ENCODE results near the gene NFYB. TPM values are rescaled to one million over a fixed set of nuclear protein-coding genes. Genes with fewer than 3 reads are reported as not detected.
A peak's percentile ranks its signal among the peaks of the same experiment; 100 is the strongest.
"Not testable (repeated sequence)": the region's sequence is repeated elsewhere in the genome, so short reads cannot be mapped to it uniquely, and the experiment has no call there.

Gene NFYB
- total RNA-seq, 1 experiment from 2014 or later, result 8.8 TPM

- not testable (repeated sequence) for DNase-seq (ENCODE audit: low spot score)
These were observed 25.0 kb upstream of the NFYB start for GRCh38 chr12:104163028-104163427.

DNA sequence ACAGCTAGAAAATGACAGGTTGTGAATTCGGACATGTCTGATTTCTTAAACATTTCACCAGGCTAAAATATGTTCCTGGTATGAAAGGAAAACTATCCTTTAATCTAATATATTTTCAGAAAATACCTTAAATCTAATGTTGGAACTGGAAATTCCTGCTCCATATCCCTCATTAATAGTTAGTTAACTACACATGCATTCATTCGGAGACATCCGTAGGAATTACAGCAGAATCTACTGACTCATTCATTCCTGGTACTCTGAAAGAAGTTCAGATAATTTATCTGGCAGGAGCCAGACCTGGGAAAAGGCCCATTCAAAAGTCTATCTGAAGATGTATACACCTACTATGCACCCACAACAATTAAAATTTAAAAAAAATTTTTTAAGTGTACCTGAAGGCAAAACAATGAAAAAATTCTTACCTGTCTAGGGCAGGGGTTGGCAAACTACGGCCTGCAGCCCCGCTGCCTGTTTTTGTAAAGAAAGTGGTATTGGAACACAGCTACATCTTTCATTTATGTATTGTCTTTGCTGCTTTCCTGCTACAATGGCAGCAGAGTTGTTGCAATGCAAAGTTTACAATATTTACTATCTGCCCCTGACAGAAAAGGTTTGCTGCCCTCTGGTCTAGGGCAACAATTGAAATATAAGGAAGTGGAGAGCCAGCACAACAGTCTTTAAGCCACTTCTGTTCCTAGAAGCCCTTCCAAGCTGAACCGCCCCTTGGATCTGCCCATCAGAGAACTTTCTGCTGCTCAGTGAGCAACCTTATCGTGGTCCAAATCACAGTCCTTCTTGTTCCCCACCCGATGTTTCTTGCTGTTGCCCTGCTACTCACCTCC, 17.9 kb upstream of the NFYB start:
- DNase-seq (ENCODE audit: low spot score), result no peak

DNA sequence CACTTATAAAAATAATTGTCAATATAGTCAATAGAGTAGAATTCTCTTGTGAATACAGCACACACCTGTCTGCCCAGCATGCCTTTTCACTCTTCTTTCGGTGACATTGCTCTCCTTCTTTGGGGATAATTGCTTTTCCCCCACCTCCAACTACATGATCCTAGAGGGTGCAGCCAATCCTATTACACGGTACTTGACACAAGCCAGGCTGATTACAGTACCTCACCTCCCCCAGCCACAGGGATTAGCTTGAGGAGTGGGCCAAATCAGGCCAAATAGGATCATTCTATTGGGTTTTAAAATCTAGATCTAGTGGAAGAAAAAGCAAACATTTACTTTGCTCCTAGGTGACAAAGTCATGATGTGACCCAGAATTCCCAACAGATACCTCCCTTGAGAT, 16.8 kb upstream of the NFYB start:
- no peak for DNase-seq (ENCODE audit: low spot score)

DNA sequence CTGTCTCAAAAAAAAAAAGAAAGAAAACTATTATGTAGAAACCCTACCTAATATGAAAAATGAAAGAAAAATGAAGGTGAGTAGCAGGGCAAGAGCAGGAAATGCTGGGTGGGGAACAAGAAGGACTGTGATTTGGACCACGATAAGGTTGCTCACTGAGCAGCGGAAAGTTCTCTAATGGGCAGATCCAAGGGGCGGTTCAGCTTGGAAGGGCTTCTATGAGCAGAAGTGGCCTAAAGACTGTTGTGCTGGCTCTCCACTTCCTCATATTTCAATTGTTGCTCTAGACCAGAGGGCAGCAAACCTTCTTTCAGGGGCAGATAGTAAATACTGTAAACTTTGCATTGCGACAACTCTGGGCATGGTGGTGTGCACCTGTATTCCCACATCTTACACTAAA, 16.3 kb upstream of the NFYB start:
- DNase-seq (ENCODE audit: low spot score), result peak; percentile 75

DNA sequence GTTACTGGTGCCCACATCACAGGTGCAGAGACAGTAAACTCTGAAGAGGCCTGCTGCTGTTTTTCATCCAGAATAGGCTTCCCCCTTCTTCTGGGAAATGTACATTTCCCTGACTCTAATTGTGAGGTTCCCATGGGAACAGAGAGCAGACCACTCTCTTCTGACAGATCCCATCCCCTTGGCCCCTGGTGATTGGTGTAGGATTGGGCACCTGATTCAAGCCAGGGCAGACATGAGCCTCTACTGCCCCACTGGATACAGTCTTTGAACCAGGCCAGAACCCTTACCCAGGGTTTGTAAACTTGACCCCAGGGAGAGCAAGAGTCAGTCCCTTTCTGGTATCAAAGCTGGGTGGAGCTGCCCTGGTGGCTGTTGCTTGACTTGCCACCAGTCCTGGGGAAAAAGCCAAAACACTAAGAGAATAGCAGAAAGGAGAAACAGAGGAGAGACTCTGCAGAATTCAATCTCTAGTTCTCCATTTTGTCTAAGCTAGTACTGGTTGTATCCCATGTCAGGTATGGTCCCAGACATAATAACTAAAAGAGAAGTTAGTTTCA, 14.8 kb upstream of the NFYB start:
- no peak for DNase-seq (ENCODE audit: low spot score)

GRCh38 chr12:104150416-104150815, 12.4 kb upstream of the NFYB start:
- no peak for DNase-seq (ENCODE audit: low spot score)

- no peak for DNase-seq (ENCODE audit: low spot score)
These were observed 9.3 kb upstream of the NFYB start for GRCh38 chr12:104147346-104147745.

GRCh38 chr12:104143918-104144317, 5.9 kb upstream of the NFYB start:
- DNase-seq (ENCODE audit: low spot score), result no peak

- no peak for DNase-seq (ENCODE audit: low spot score)
These were observed 5.0 kb upstream of the NFYB start for GRCh38 chr12:104143002-104143401.

- DNase-seq (ENCODE audit: low spot score), result no peak
These were observed 4.5 kb upstream of the NFYB start for GRCh38 chr12:104142543-104142942.

- no peak for DNase-seq (ENCODE audit: low spot score)
These were observed 765 bp upstream of the NFYB start for GRCh38 chr12:104138797-104139152.

DNA sequence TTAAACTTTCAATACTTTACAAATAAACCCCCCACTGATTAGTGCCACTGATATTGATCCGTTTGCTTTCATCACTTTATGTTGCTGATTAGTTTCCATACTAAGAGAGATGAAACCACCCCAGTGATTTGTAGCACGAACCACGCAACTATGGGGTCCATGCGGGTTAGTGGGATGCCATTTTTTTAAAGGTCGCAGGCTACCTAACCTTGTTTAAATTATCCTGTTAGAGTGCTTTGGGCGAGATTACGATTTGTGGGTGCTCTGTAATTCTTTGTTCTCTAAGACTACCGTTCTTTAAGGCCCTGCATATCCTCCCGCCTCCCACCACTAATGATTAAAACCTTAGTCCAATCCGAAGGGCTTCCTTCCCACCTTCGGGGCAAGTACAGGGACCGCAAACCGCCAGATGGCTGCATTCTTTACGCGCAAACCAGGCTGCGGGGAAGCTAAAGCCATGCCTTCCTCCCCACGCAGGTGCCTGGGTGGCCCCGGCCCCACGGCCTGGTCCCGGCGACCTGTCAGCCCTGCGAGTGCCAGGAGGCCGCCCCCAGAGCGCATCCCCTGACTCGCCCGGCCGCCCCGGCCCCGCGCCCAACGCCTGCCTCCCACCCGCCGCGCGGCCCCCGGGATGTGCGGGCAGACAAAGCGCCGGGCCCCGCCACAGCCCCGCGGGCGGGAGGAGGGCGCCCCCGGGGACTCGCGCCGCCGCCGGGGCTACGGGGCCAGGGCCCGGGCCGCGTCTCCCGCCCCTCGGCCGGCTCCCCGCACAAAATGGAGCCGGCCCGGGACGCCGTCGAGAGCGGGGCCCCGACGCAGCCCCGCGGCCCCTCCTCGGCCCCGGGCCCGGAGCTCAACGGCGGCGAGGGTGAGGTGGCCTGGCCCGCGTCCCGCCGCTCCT, 759 bp downstream of the NFYB start:
- peak; percentile 66 for DNase-seq (ENCODE audit: low spot score)

- DNase-seq (ENCODE audit: low spot score), result peak; percentile 27
These were observed 1.4 kb downstream of the NFYB start for GRCh38 chr12:104136577-104136976.

GRCh38 chr12:104134882-104135281, 3.1 kb downstream of the NFYB start:
- no peak for DNase-seq (ENCODE audit: low spot score)

GRCh38 chr12:104133866-104134265, 4.1 kb downstream of the NFYB start:
- DNase-seq (ENCODE audit: low spot score), result no peak

- no peak for DNase-seq (ENCODE audit: low spot score)
These were observed 4.7 kb downstream of the NFYB start for GRCh38 chr12:104133321-104133720.

DNA sequence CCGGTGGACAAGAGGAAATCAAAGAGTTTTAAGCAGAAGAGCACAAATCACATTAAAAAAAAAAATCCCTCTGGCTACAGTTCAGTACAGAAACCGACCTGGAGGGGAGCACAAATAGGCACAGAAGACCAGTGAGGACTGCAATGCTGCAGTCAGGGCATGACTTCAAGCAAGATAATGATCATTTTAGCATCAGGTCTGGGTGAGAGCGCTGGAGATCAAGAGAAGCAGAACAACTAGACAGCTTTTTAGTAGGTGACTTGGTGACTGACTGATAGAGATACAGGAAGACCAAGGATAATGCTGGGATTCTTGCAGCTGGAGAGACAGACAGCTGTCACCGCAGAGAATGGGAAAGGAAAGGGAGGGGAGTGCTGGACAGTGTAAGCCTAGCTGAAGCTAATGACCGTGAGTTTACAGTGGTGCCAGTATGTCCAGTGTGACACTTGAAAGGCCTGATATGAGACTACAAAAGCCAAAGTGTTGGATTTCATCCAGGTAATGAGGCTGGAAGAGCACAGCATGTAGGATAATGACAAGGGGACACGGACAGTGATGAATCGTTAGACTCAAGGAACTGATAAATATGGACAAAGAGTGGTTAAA, 5.6 kb downstream of the NFYB start:
- DNase-seq (ENCODE audit: low spot score), result no peak

DNA sequence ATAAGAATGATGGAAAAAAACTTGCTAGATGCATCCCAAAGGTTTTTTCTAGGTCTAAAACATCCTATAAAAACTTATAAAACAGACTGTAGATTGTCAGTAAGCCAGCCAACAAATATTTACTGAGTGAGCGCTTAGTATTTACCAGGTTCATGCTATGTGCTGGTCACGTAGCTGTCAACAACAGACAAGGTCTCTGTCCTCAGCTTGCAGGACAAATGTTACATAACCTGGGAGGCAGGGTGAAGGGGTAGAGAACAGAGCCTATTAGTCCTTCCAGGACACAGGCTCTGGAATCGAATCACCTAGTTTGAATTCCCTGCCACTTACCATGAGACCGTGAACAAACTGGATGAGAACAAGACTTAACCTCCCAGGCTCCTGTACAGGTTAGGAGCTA, 6.4 kb downstream of the NFYB start:
- no peak for DNase-seq (ENCODE audit: low spot score)

DNA sequence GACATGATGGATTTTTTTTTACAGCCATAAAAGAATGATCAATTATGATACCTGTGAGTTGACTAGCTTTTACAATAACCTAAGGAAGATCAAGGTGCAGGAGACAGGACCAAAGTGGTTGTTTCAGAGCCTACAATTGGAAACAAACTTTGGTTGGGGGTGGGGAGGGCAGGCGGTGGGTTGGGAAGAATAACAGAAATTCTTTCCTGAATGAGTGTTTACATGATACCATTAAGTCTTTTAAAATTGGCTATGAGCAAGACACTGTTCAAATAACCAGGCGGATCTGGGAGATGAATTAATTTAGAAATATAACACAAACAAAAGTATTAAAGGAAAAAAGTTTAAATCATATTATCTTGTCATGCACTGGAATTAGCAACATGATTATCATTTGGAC, 7.2 kb downstream of the NFYB start:
- DNase-seq (ENCODE audit: low spot score), result no peak

GRCh38 chr12:104126548-104126947, 11.5 kb downstream of the NFYB start:
- no peak for DNase-seq (ENCODE audit: low spot score)

DNA sequence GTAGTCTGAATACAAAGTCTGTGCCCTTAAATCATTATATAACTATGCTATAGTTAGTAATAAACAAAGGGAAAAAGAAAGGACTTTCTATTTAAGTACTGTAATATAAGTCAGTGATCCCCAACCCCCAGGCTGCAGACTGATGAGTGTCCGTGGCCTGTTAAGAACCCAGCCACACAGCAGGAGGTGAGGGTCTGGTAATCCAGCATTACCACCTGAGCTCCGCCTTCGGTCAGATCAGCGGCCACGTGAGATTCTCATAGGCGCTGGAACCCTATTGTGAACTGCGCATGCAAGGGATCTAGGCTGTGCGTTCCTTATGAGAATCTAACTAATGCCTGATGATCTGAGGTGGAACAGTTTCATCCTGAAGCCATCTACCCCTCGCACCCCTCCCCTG, 15.7 kb downstream of the NFYB start:
- DNase-seq (ENCODE audit: low spot score), result no peak

DNA sequence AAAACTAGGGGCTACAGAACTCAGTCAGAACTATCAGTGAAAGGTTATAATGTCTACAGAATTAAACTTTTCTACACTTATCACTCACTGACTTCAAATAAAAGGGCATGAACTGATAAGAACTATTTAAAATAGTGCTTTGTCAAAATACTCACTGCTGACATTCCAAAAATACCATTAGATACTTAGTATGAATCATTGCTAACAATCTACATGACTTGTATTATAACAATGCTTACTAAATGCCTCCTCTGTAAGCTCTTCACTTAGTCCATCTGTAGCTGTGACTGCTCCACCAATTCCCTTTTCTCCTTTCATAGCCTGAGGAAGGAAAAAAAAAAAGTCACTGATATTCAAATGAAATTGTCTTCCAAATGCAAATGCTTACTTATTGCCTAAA, 17.0 kb downstream of the NFYB start:
- no peak for DNase-seq (ENCODE audit: low spot score)
